Sigmoid colon (tissue), 4 donors: ENCODE data around the gene CDC40.

ENCODE experiments used
- CTCF ChIP-seq, 4 experiments: fragments of 450-650 bp in 3 of 4; fragments of 200-600 bp in 1 of 4; IDR thresholded peaks; one replicate each; pipeline ENCODE4 v1.5.1; 2016 to 2019; ENCODE audit warnings: antibody characterized with exemption in 4 of 4, mild to moderate bottlenecking in 3 of 4, moderate library complexity in 2 of 4
- EP300 ChIP-seq, 4 donors: sonication (generic); formaldehyde crosslinking; IDR thresholded peaks; one replicate each; pipeline ENCODE4 v1.6.1; 2017; ENCODE audit warnings: antibody characterized with exemption in 4 of 4
- POLR2A ChIP-seq, 2 donors: fragments of 450-650 bp; IDR thresholded peaks; one replicate each; pipeline ENCODE4 v1.6.1; 2016; ENCODE audit warnings: antibody characterized with exemption in 2 of 2, mild to moderate bottlenecking in 2 of 2, moderate library complexity in 2 of 2
- POLR2AphosphoS5 ChIP-seq, 4 donors: sonication (generic); formaldehyde crosslinking; IDR thresholded peaks; one replicate each; pipeline ENCODE4 v1.6.1; 2017; ENCODE audit warnings: antibody characterized with exemption in 4 of 4

GRCh38 chr6:110221738-110222137 is 41.5 kb downstream of the CDC40 start:
- TF ChIP-seq CTCF (IDR thresholded peaks at IDR 0.05) = no peak
- TF ChIP-seq POLR2A (IDR thresholded peaks at IDR 0.05) = no peak
- TF ChIP-seq EP300 (IDR thresholded peaks at IDR 0.05) = no peak
- TF ChIP-seq POLR2AphosphoS5 (IDR thresholded peaks at IDR 0.05) = no peak
